ENCODE results near the gene FAR1.

FAR1 gene

GRCh38 chr11:13778345-13778744 lies 109.9 kb downstream of the FAR1 start:
- no peaks in the 10 kb centered on the region for H3K27me3 ChIP-seq (ENCODE audit: insufficient read depth, insufficient read length)
- H3K36me3 ChIP-seq (ENCODE audit: insufficient read depth, insufficient read length, low read length) = no peaks in the 10 kb centered on the region
- no peak overlapping the region for H3K4me3 ChIP-seq (ENCODE audit: insufficient read length, low read depth)
- no peak overlapping the region for H3K9ac ChIP-seq (ENCODE audit: insufficient read length, low read depth)
- TF ChIP-seq ZNF274 (IDR thresholded peaks at IDR 0.05; ENCODE audit: low read depth, low read length) (no peak), YY1 (IDR thresholded peaks at IDR 0.05; ENCODE audit: insufficient read depth, insufficient read length) (no peak), SUZ12 (IDR thresholded peaks at IDR 0.05; ENCODE audit: extremely low read depth, insufficient read depth, insufficient read length) (no peak)
- no peak for DNase-seq (ENCODE audit: low read depth, low spot score)
- H3K9me3 ChIP-seq (ENCODE audit: insufficient read depth, low read length) = no peaks in the 10 kb centered on the region
- H3K4me1 ChIP-seq (ENCODE audit: insufficient read depth, insufficient read length) = no peaks in the 10 kb centered on the region

DNA sequence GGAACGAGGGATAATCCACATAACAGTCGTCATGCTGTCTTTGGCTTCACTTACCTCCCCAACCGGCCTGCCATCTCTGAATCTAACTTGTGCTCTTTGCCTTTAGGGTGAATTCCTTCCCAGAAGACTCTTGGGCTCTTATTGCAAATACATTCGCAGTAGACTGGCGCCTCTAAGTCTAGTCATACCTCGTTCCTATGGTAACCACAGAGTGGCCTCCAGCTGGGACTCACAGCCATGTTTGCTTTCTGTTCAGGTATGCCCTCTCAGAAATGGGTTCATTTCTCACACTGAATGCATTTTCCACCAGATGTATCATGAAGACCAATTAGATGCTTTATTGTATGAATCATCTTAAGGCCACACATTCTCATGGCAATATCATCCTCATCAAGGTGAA lies 112.7 kb downstream of the FAR1 start:
- TF ChIP-seq YY1 (IDR thresholded peaks at IDR 0.05; ENCODE audit: insufficient read depth, insufficient read length) (no peak), SUZ12 (IDR thresholded peaks at IDR 0.05; ENCODE audit: extremely low read depth, insufficient read depth, insufficient read length) (no peak), ZNF274 (IDR thresholded peaks at IDR 0.05; ENCODE audit: low read depth, low read length) (no peak)

More for the DNA sequence above, 112.7 kb downstream of the FAR1 start:
- H3K36me3 ChIP-seq (ENCODE audit: insufficient read depth, insufficient read length, low read length) = no peaks in the 10 kb centered on the region
- no peaks in the 10 kb centered on the region for H3K4me1 ChIP-seq (ENCODE audit: insufficient read depth, insufficient read length)
- no peaks in the 10 kb centered on the region for H3K9me3 ChIP-seq (ENCODE audit: insufficient read depth, low read length)
- no peaks in the 10 kb centered on the region for H3K27me3 ChIP-seq (ENCODE audit: insufficient read depth, insufficient read length)
- no peak for DNase-seq (ENCODE audit: low read depth, low spot score)
- H3K4me3 ChIP-seq (ENCODE audit: insufficient read length, low read depth) = no peak overlapping the region
- H3K9ac ChIP-seq (ENCODE audit: insufficient read length, low read depth) = no peak overlapping the region

Measured in NT2/D1 (cell line).